Neural cell (in vitro differentiated cells): ENCODE data around the gene NFIA. TPM values are rescaled to one million over a fixed set of nuclear protein-coding genes. Genes with fewer than 3 reads are reported as not detected.

Source experiments
- H2AFZ ChIP-seq: fragments of 200-600, 300-800 bp; sonication (generic), shearing (Covaris generic); 2 replicates; pipeline ENCODE4 v1.6.0; 2014; ENCODE audit warnings: low read depth, mild to moderate bottlenecking, antibody characterized with exemption, low read length, moderate library complexity
- H3F3A ChIP-seq: fragments of 200-600 bp; shearing (Covaris generic); 2 replicates; pipeline ENCODE4 v1.6.1; 2016; ENCODE audit warnings: mild to moderate bottlenecking, moderate library complexity, mixed read lengths, antibody characterized with exemption, low read length; ENCODE audit not compliant: insufficient read depth, poor library complexity, severe bottlenecking
- H3K27ac ChIP-seq: fragments of 200-600, 300-800 bp; sonication (generic), shearing (Covaris generic); 2 replicates; pipeline ENCODE4 v1.5.1; 2014; ENCODE audit warnings: mild to moderate bottlenecking, low read length, moderate library complexity
- H3K27me3 ChIP-seq: fragments of 300-800, 200-600 bp; sonication (generic), shearing (Covaris generic); 2 replicates; pipeline ENCODE4 v1.6.0; 2014; ENCODE audit warnings: mild to moderate bottlenecking, low read depth, low read length, moderate library complexity; ENCODE audit not compliant: insufficient read depth
- H3K36me3 ChIP-seq: fragments of 300-800, 200-600 bp; sonication (generic), shearing (Covaris generic); 2 replicates; pipeline ENCODE4 v1.5.1; 2014; ENCODE audit warnings: mild to moderate bottlenecking, antibody characterized with exemption, low read length, moderate library complexity; ENCODE audit not compliant: insufficient read depth
- H3K4me2 ChIP-seq: fragments of 300-800, 200-600 bp; sonication (generic), shearing (Covaris generic); 2 replicates; pipeline ENCODE4 v1.6.0; 2014; ENCODE audit warnings: mild to moderate bottlenecking, low read length
- H3K4me3 ChIP-seq: fragments of 300-800, 200-600 bp; sonication (generic), shearing (Covaris generic); 2 replicates; pipeline ENCODE4 v1.5.1; 2014; ENCODE audit warnings: mild to moderate bottlenecking, low read length, moderate library complexity
- H3K79me2 ChIP-seq: fragments of 200-600 bp; shearing (Covaris generic); replicated peaks from 2 replicates; pipeline ENCODE4 v1.6.0; 2014; ENCODE audit warnings: mild to moderate bottlenecking, low read length, moderate library complexity; ENCODE audit not compliant: insufficient read depth
- H3K9ac ChIP-seq: fragments of 300-800, 200-600 bp; sonication (generic), shearing (Covaris generic); 2 replicates; pipeline ENCODE4 v1.6.1; 2016; ENCODE audit warnings: mild to moderate bottlenecking, low read length, mixed read lengths
- H3K9me2 ChIP-seq: fragments of 200-600 bp; shearing (Covaris generic); 2 replicates; pipeline ENCODE4 v1.6.1; 2016; ENCODE audit warnings: mild to moderate bottlenecking, low read length, mixed read lengths; ENCODE audit not compliant: insufficient read depth
- H3K9me3 ChIP-seq: fragments of 200-600, 300-800 bp; sonication (generic), shearing (Covaris generic); 2 replicates; pipeline ENCODE4 v1.6.1; 2016; ENCODE audit warnings: mild to moderate bottlenecking, mixed run types, low read length, moderate library complexity, mixed read lengths
- H4K20me1 ChIP-seq: fragments of 200-600 bp; shearing (Covaris generic); 2 replicates; pipeline ENCODE4 v1.6.1; 2016; ENCODE audit warnings: mild to moderate bottlenecking, mixed run types; ENCODE audit not compliant: insufficient read depth
- CTCF ChIP-seq: fragments of 450-650 bp; IDR thresholded peaks from 2 replicates; pipeline ENCODE4 v1.5.1; 2014; ENCODE audit warnings: antibody characterized with exemption, mild to moderate bottlenecking, moderate library complexity; ENCODE audit not compliant: poor library complexity, severe bottlenecking
- EP300 ChIP-seq: fragments of 450-650 bp; conservative IDR thresholded peaks from 2 replicates; pipeline ENCODE4 v1.6.1; 2014; ENCODE audit warnings: antibody characterized with exemption, mild to moderate bottlenecking, moderate library complexity; ENCODE audit not compliant: poor library complexity, severe bottlenecking
- EZH2 ChIP-seq: fragments of 200-600, 300-800 bp; shearing (Covaris generic), sonication (generic); IDR thresholded peaks from 2 replicates; pipeline ENCODE4 v1.6.1; 2014; ENCODE audit warnings: antibody characterized with exemption, low read length, borderline replicate concordance, mild to moderate bottlenecking; ENCODE audit not compliant: insufficient read depth, poor library complexity, severe bottlenecking
- MXI1 ChIP-seq: fragments of 450-650 bp; conservative IDR thresholded peaks from 2 replicates; pipeline ENCODE4 v1.6.1; 2014; ENCODE audit warnings: antibody characterized with exemption, mild to moderate bottlenecking; ENCODE audit not compliant: poor library complexity, severe bottlenecking
- POLR2AphosphoS5 ChIP-seq: IDR thresholded peaks from 2 replicates; pipeline ENCODE4 v1.6.1; 2012
- RAD21 ChIP-seq: fragments of 450-650 bp; conservative IDR thresholded peaks from 2 replicates; pipeline ENCODE4 v1.6.1; 2014; ENCODE audit warnings: antibody characterized with exemption, mild to moderate bottlenecking, moderate library complexity
- SMC3 ChIP-seq: fragments of 450-650 bp; conservative IDR thresholded peaks from 2 replicates; pipeline ENCODE4 v1.6.1; 2014; ENCODE audit warnings: antibody characterized with exemption, mild to moderate bottlenecking, moderate library complexity; ENCODE audit not compliant: poor library complexity
- TAF1 ChIP-seq: IDR thresholded peaks from 2 replicates; pipeline ENCODE4 v1.6.1; 2012; ENCODE audit warnings: low read depth
- polyA plus RNA-seq: library from polyadenylated mRNA; depleted of rRNA; stranded (reverse); fragments of >200 nt; gene quantifications from 2 replicates; pipeline ENCODE4 v1.2.3, GENCODE V29; 2014
- TF ChIP-seq, protein P1 (sequence below): IDR thresholded peaks from 2 replicates; pipeline ENCODE4 v1.6.1; 2012; ENCODE audit warnings: borderline replicate concordance

Gene NFIA
- polyA plus RNA-seq, 1 donor from 2014 or later = 0.47 TPM

DNA sequence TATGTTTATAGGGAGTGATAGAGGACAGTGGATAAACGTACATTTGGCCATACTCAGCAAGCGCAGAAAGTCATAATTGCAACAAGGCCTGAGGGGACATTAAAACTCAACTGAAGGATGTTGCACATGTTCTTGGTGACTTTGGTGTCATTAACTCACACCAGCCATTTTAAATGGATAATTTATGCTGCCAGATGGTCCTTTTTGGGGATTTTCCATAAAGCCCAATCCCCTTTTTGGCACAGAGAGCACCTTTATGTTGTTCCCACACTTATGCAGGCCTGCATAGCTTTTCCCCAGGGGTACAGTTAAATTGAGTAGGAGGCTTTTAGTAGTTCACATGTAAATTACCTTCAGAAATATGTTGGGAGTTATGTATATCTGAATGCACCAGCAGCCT lies 279.6 kb downstream of the NFIA start:
- Histone ChIP-seq H3K9ac (no peak overlapping the region), H3K36me3 (no peaks in the 10 kb centered on the region), H3K79me2 (no peaks in the 10 kb centered on the region), H3K4me2 (no peak overlapping the region), H3K4me3 (no peak overlapping the region), H3K27me3 (no peaks in the 10 kb centered on the region), H3K9me3 (no peaks in the 10 kb centered on the region), H4K20me1 (no peaks in the 10 kb centered on the region), H3K27ac (no peak overlapping the region), H2AFZ (no peak overlapping the region), H3F3A (no peaks in the 10 kb centered on the region), H3K9me2 (no peaks in the 10 kb centered on the region)
- no peak for TF ChIP-seq POLR2AphosphoS5
- no peak for TF ChIP-seq SMC3
- no peak for TF ChIP-seq TAF1
- no peak for TF ChIP-seq RAD21

DNA sequence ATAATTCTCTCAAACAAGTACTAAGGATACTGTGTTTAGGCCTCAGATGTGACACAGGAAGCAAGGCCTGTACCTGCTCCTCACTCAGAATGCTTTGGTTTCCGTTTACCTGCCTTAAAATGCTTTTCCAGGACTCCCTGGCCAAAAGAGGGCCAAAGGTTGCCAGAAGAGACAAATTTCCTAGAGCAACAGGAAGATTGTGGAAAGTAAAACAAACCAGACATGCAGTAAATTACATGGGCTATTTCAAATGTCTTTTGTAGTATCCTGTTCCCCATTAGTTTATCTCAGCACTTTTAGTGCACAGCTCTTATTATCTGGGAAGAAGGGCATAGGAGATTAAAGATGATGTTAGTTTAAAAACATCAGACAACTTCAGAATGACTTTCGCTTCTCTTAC lies 280.0 kb downstream of the NFIA start:
- no peak overlapping the region for H3K27ac ChIP-seq
- no peaks in the 10 kb centered on the region for H3K27me3 ChIP-seq
- no peak overlapping the region for H2AFZ ChIP-seq
- no peak for TF ChIP-seq MXI1
- no peak for TF ChIP-seq RAD21
- TF ChIP-seq EP300 = no peak
- TF ChIP-seq SMC3 = no peak
- TF ChIP-seq CTCF = no peak
- TF ChIP-seq TAF1 = no peak
- no peaks in the 10 kb centered on the region for H3K79me2 ChIP-seq
- no peaks in the 10 kb centered on the region for H4K20me1 ChIP-seq
- H3F3A ChIP-seq = no peaks in the 10 kb centered on the region
- H3K4me2 ChIP-seq = no peak overlapping the region
- H3K36me3 ChIP-seq = no peaks in the 10 kb centered on the region
- no peaks in the 10 kb centered on the region for H3K9me3 ChIP-seq
- no peak overlapping the region for H3K9ac ChIP-seq
- H3K4me3 ChIP-seq = no peak overlapping the region
- H3K9me2 ChIP-seq = no peaks in the 10 kb centered on the region

- no peak overlapping the region for H3K4me3 ChIP-seq
These were observed 286.0 kb downstream of the NFIA start for GRCh38 chr1:61368366-61368765.

More at GRCh38 chr1:61368366-61368765, 286.0 kb downstream of the NFIA start:
- Histone ChIP-seq H3K9me2 (no peaks in the 10 kb centered on the region), H2AFZ (no peak overlapping the region), H3K27ac (no peak overlapping the region), H3K9ac (no peak overlapping the region), H4K20me1 (no peaks in the 10 kb centered on the region), H3K27me3 (no peaks in the 10 kb centered on the region), H3K36me3 (no peaks in the 10 kb centered on the region), H3F3A (no peaks in the 10 kb centered on the region), H3K79me2 (no peaks in the 10 kb centered on the region), H3K9me3 (no peaks in the 10 kb centered on the region), H3K4me2 (no peak overlapping the region)
- TF ChIP-seq EZH2 = no peak
- TF ChIP-seq TAF1 = no peak
- TF ChIP-seq EP300 = no peak
- no peak for TF ChIP-seq SMC3
- TF ChIP-seq, protein P1, sequence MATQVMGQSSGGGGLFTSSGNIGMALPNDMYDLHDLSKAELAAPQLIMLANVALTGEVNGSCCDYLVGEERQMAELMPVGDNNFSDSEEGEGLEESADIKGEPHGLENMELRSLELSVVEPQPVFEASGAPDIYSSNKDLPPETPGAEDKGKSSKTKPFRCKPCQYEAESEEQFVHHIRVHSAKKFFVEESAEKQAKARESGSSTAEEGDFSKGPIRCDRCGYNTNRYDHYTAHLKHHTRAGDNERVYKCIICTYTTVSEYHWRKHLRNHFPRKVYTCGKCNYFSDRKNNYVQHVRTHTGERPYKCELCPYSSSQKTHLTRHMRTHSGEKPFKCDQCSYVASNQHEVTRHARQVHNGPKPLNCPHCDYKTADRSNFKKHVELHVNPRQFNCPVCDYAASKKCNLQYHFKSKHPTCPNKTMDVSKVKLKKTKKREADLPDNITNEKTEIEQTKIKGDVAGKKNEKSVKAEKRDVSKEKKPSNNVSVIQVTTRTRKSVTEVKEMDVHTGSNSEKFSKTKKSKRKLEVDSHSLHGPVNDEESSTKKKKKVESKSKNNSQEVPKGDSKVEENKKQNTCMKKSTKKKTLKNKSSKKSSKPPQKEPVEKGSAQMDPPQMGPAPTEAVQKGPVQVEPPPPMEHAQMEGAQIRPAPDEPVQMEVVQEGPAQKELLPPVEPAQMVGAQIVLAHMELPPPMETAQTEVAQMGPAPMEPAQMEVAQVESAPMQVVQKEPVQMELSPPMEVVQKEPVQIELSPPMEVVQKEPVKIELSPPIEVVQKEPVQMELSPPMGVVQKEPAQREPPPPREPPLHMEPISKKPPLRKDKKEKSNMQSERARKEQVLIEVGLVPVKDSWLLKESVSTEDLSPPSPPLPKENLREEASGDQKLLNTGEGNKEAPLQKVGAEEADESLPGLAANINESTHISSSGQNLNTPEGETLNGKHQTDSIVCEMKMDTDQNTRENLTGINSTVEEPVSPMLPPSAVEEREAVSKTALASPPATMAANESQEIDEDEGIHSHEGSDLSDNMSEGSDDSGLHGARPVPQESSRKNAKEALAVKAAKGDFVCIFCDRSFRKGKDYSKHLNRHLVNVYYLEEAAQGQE = no peak
- no peak for TF ChIP-seq MXI1
- no peak for TF ChIP-seq CTCF
- TF ChIP-seq RAD21 = no peak
- no peak for TF ChIP-seq POLR2AphosphoS5
